NB4 (cell line): ENCODE measurements around the gene DGCR8.
"Not testable (repeated sequence)": the region's sequence is repeated elsewhere in the genome, so short reads cannot be mapped to it uniquely, and the experiment has no call there.

Source experiments
- DNase-seq: peaks from one replicate; pipeline ENCODE4 v3.0.0; 2010; ENCODE audit warnings: low read depth
- H3K4me3 ChIP-seq: one replicate; pipeline ENCODE4 v1.5.1; 2011; ENCODE audit warnings: mild to moderate bottlenecking, low read depth, low read length, moderate library complexity
- MAX ChIP-seq: IDR thresholded peaks from 2 replicates; pipeline ENCODE4 v1.6.1; 2011; ENCODE audit warnings: low read depth, low read length
- MYC ChIP-seq: IDR thresholded peaks from 2 replicates; pipeline ENCODE4 v1.6.1; 2011; ENCODE audit warnings: low read depth, low read length
- POLR2A ChIP-seq: IDR thresholded peaks from 2 replicates; pipeline ENCODE4 v1.6.1; 2011; ENCODE audit warnings: mild to moderate bottlenecking; ENCODE audit not compliant: insufficient read length; ENCODE audit errors: extremely low read depth
- TF ChIP-seq, protein P1 (sequence below): IDR thresholded peaks from one replicate; pipeline ENCODE4 v1.5.1; 2012; ENCODE audit warnings: low read depth, low read length

Gene DGCR8

DNA sequence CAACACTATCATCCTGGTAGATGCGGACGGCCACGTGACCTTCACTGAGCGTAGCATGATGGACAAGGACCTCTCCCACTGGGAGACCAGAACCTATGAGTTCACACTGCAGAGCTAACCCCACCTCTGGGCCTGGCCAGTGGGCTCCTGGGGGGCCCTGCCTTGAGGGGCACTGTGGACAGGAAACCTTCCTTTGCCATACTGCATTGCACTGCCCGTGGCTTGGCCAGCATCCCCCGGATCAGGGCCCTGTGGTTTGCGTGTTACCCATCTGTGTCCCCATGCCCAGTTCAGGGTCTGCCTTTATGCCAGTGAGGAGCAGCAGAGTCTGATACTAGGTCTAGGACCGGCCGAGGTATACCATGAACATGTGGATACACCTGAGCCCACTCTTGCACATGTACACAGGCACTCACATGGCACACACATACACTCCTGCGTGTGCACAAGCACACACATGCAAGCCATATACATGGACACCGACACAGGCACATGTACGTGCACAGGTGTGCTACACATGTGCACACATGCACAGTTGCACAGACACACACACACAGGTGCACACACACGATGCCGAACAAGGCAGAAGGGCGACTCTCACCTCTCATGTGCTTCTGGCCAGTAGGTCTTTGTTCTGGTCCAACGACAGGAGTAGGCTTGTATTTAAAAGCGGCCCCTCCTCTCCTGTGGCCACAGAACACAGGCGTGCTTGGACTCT lies 15.3 kb upstream of the DGCR8 start:
- no peak for DNase-seq
- TF ChIP-seq, protein P1, sequence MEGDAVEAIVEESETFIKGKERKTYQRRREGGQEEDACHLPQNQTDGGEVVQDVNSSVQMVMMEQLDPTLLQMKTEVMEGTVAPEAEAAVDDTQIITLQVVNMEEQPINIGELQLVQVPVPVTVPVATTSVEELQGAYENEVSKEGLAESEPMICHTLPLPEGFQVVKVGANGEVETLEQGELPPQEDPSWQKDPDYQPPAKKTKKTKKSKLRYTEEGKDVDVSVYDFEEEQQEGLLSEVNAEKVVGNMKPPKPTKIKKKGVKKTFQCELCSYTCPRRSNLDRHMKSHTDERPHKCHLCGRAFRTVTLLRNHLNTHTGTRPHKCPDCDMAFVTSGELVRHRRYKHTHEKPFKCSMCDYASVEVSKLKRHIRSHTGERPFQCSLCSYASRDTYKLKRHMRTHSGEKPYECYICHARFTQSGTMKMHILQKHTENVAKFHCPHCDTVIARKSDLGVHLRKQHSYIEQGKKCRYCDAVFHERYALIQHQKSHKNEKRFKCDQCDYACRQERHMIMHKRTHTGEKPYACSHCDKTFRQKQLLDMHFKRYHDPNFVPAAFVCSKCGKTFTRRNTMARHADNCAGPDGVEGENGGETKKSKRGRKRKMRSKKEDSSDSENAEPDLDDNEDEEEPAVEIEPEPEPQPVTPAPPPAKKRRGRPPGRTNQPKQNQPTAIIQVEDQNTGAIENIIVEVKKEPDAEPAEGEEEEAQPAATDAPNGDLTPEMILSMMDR = no peak
- TF ChIP-seq MYC (no peak), POLR2A (no peak), MAX (no peak)
- no peak overlapping the region for H3K4me3 ChIP-seq

DNA sequence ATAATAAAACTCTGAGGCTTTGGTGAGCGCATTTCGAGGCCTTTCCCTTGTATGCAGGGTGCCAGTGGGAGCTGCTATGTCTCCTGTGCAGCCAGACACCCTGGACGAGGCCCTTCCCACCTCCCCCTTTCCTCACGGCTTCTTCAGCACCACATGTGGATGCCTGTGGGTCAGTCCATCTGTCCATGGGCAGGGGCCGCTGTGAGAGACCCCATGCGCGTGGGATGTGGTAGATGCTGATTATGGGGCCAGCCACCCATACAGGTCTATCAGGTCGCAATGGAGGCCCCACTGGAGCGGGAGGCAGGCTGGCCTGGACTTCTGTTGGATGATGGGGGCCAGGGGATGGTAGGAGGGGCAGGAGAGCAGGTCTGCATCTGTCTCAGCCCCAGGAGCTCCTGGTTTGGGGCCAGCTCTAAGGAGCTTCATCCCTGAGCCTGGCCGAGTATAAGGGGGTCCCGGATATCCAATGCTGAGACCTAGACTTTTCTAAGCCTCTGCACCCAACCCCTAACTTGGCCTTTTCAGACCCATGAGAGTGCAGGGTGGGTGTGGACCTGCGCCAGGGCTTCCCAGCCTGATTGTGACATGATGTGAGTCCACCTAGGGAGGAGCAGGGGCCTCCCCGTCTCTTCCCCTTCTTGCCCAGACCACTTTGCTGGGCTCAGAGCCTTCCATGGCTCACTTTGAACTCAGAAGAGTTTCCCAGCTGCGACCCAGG lies 14.0 kb upstream of the DGCR8 start:
- no peak for DNase-seq
- no peak overlapping the region for H3K4me3 ChIP-seq
- TF ChIP-seq MYC (no peak), POLR2A (no peak), MAX (no peak)
- TF ChIP-seq, protein P1 = no peak

GRCh38 chr22:20066617-20067383 lies 13.2 kb upstream of the DGCR8 start:
- no peak for TF ChIP-seq MYC
- TF ChIP-seq MAX = no peak
- TF ChIP-seq, protein P1 = no peak
- TF ChIP-seq POLR2A = no peak
- H3K4me3 ChIP-seq = no peak overlapping the region
- DNase-seq = no peak

DNA sequence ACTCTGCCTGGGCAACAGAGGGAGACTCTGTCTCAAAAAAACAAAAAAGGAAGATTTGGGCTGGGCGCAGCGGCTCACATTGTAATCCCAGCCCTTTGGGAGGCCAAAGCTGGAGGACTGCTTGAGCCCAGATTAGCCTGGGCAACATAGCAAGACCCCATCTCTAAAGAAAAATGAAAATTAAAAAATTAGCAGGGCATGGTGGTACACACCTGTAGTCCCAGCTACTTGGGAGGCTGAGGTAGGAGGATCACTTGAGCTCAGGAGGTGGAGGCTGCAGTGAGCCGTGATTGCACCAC lies 12.7 kb upstream of the DGCR8 start:
- not testable (repeated sequence) for DNase-seq, H3K4me3 ChIP-seq

- no peak for TF ChIP-seq MAX
- TF ChIP-seq MYC = no peak
- TF ChIP-seq, protein P1 = no peak
- TF ChIP-seq POLR2A = no peak
- no peak overlapping the region for H3K4me3 ChIP-seq
- no peak for DNase-seq
These were observed 11.4 kb upstream of the DGCR8 start for GRCh38 chr22:20068640-20069039.

DNA sequence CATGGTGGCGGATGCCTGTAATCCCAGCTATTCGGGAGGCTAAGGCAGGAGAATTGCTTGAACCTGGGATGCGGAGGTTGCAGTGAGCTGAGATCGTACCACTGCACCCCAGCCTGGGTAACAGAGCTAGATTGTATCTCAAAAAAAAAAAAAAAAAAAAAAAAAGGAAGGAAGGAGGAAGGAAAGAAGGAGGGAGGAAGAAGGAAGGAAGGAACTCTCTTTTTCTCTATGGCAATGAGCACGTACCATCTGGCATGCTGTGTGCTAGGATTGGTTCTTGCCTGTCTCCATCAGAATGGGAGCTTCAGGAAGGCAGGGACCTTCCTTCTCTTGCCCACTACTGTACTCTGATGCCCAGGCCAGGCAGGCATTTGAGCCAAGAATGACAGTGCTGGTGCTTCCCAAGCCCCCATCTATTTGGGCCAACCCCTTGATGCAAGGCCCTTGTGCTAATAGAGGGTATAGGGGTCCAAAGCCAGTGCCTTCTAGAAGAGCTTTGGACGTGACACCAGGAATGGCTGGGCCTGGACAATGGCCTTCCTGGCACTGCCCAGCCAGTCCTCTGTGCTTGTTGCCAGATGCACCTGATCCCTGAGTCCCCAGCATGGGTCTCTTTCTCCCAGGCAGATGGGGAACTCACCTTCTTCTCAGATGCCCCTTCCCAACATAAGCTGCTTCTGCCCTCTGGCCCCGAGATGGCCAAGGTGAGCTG lies 10.6 kb upstream of the DGCR8 start:
- TF ChIP-seq POLR2A (no peak), MYC (no peak), MAX (no peak)
- TF ChIP-seq, protein P1 = no peak
- H3K4me3 ChIP-seq = no peak overlapping the region
- DNase-seq = no peak
